ENCODE results near the gene JAKMIP2.

- TF ChIP-seq CTCF (IDR thresholded peaks at IDR 0.05 in 8 of 11, conservative IDR thresholded peaks at IDR 0.05 in 3 of 11): no peak
- no peak for TF ChIP-seq POLR2A (IDR thresholded peaks at IDR 0.05)
- TF ChIP-seq POLR2AphosphoS5 (IDR thresholded peaks at IDR 0.05): no peak
Measured at GRCh38 chr5:147701468-147701867, 81.1 kb downstream of the JAKMIP2 start.

Measured in spleen (tissue), 7 donors.